Nephron progenitor cell (in vitro differentiated cells): ENCODE data around the gene SYNDIG1.

Experiments
- DNase-seq: peaks from one replicate; pipeline ENCODE4 v3.0.0; 2021
- H3K27ac Mint-ChIP-seq: 2 replicates; pipeline ENCODE4 v1.8.0; 2021; ENCODE audit warnings: mild to moderate bottlenecking, moderate library complexity, mixed read lengths
- H3K27me3 Mint-ChIP-seq: 2 replicates; pipeline ENCODE4 v1.8.0; 2021; ENCODE audit warnings: mild to moderate bottlenecking, low read depth, mixed read lengths; ENCODE audit not compliant: poor library complexity
- H3K36me3 Mint-ChIP-seq: 2 replicates; pipeline ENCODE4 v1.8.0; 2021; ENCODE audit warnings: low read depth, mixed read lengths
- H3K4me1 Mint-ChIP-seq: 2 replicates; pipeline ENCODE4 v1.8.0; 2021; ENCODE audit warnings: mixed read lengths
- H3K4me3 Mint-ChIP-seq: 2 replicates; pipeline ENCODE4 v1.8.0; 2021; ENCODE audit warnings: mild to moderate bottlenecking, moderate library complexity, mixed read lengths
- H3K9me3 Mint-ChIP-seq: 2 replicates; pipeline ENCODE4 v1.8.0; 2021; ENCODE audit warnings: mild to moderate bottlenecking, moderate library complexity, mixed read lengths
- CTCF ChIP-seq: fragments of 200-600 bp; sonication (generic); IDR thresholded peaks from 2 replicates; pipeline ENCODE4 v1.5.0; 2021; ENCODE audit warnings: antibody characterized with exemption

SYNDIG1 gene

GRCh38 chr20:24702501-24703283, 233.3 kb downstream of the SYNDIG1 start:
- DNase-seq: no peak
- no peak overlapping the region for H3K27ac Mint-ChIP-seq
- H3K9me3 Mint-ChIP-seq: no peaks in the 10 kb centered on the region
- no peaks in the 10 kb centered on the region for H3K36me3 Mint-ChIP-seq
- TF ChIP-seq CTCF: no peak
- H3K4me3 Mint-ChIP-seq: no peak overlapping the region
- H3K27me3 Mint-ChIP-seq: peaks cover 13% of the 10 kb centered on the region
- H3K4me1 Mint-ChIP-seq: no peaks in the 10 kb centered on the region

GRCh38 chr20:24703284-24703610, 233.8 kb downstream of the SYNDIG1 start:
- Mint-ChIP-seq H3K4me3 (no peak overlapping the region), H3K4me1 (no peaks in the 10 kb centered on the region), H3K9me3 (no peaks in the 10 kb centered on the region), H3K27ac (no peak overlapping the region), H3K36me3 (no peaks in the 10 kb centered on the region), H3K27me3 (peaks cover 15% of the 10 kb centered on the region)
- no peak for DNase-seq
- TF ChIP-seq CTCF: no peak

- no peak overlapping the region for H3K27ac Mint-ChIP-seq
- H3K36me3 Mint-ChIP-seq: no peaks in the 10 kb centered on the region
- no peak for DNase-seq
- H3K4me3 Mint-ChIP-seq: no peak overlapping the region
- peaks cover 11% of the 10 kb centered on the region for H3K27me3 Mint-ChIP-seq
- TF ChIP-seq CTCF: no peak
- no peaks in the 10 kb centered on the region for H3K4me1 Mint-ChIP-seq
- H3K9me3 Mint-ChIP-seq: no peaks in the 10 kb centered on the region
Measured at GRCh38 chr20:24704899-24705298, 235.5 kb downstream of the SYNDIG1 start.

- Mint-ChIP-seq H3K4me1 (no peaks in the 10 kb centered on the region), H3K36me3 (no peaks in the 10 kb centered on the region), H3K27me3 (peaks cover 11% of the 10 kb centered on the region), H3K27ac (no peak overlapping the region), H3K9me3 (no peaks in the 10 kb centered on the region), H3K4me3 (no peak overlapping the region)
- TF ChIP-seq CTCF: no peak
- DNase-seq: no peak
Measured at GRCh38 chr20:24705486-24705885, 236.1 kb downstream of the SYNDIG1 start.

GRCh38 chr20:24708411-24709295, 239.2 kb downstream of the SYNDIG1 start:
- Mint-ChIP-seq H3K4me3 (no peak overlapping the region), H3K36me3 (no peaks in the 10 kb centered on the region), H3K9me3 (peaks cover 13% of the 10 kb centered on the region), H3K27ac (no peak overlapping the region), H3K27me3 (peaks cover 18% of the 10 kb centered on the region), H3K4me1 (no peaks in the 10 kb centered on the region)
- no peak for TF ChIP-seq CTCF
- DNase-seq: no peak
